HG02852 (cell line): ENCODE measurements around the gene LRRC42.
A peak's percentile ranks its signal among the peaks of the same experiment; 100 is the strongest.

ENCODE experiments used
- ATAC-seq: cut with Tn5 transposase; IDR thresholded peaks from one replicate; pipeline ENCODE4 v1.9.1; 2021; ENCODE audit warnings: mild to moderate bottlenecking, moderate library complexity; ENCODE audit not compliant: unreplicated experiment

LRRC42 gene

DNA sequence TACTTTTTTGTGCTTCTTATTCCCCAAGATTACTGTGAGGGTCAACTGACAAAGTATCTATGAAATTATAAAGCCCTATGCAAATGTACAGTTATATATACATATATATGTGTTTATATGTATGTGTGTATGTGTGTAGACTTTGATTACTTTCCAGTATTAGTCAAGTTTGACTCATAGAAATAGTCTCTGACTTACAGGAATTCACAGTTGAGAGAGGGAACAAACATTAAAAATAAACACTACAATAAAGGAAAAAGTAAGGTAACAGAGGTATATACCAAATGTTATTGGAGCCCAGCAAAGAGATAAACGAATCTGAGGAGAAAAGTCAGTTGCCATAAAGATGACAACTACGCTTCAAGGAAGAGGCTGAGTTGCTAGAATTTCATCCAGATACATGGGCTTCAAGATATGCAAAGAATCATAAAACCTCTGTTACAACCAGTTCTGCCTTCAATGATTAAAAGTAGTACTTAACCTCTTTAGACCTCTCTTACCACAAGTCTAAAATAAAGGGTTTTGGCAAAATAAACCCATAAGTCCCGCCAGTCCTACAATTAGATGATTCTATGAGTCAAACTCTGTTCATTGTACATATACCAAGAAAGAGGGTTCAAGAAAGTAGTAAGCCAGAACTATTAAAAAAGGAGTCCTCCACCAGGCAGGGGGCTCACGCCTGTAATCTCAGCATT is 7.9 kb upstream of the LRRC42 start:
- no peak for ATAC-seq

DNA sequence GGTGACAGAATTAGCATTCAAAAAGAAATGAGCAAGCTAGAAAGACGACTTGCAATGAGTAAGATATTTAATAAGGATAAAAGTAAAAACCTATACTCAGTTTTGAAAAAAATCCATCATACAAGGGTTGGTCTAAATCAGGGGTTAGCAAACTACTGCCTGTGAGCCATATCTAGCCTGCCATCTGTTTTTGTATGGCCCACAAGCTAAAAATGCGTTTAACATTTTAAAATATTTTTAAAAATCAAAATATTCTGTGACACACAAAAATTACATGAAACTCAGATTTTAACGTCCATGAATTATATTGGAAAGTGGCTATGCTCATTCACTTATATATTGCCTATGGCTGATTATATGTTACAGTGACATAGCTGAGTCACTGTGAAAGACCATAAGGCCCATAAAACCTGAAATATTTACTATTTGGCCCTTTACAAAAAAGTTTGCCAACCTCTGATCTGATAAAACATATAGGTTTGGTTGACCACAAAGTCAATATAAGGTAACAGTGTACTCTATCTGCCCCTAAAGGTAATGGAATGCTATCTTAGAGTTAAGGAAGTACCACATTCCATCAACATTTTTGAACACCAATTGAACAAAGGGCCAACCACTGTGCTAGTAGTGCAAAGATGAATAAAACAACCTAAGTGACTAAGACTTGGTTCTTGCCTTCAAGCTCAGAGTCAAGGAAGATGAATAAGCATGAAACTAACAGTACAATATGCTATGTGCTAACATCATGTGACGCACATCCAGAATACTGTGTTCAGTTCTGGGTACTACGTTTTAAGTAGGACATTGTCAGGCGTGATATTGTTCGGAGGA is 3.8 kb upstream of the LRRC42 start:
- no peak for ATAC-seq

- ATAC-seq, result no peak
Measured at GRCh38 chr1:53943090-53943489, 3.1 kb upstream of the LRRC42 start.

DNA sequence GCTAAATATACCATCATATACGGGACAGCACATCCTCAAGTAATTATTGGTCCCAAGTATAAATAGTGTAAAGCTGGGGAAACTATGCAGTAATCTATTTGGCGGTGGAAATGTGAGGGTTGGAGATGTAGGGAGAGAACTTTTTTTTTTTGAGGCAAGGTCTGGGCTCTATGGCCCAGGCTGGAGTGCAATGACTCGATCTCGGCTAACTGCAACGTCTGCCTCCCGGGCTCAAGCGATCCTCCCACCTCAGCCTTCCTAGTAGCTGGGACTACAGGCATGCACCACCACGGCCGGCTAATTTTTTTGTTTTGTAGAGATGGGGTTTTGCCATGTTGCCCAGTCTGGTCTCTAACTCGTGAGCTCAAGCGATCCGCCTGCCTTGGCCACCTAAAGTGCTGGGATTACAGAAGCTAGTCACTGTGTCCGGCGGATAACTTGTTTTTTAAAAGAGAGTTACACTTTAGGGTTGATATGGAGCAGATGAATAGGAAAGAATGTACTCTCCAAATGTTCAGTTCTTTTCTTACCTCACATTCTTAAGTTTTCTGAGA is 2.6 kb upstream of the LRRC42 start:
- ATAC-seq, result no peak

DNA sequence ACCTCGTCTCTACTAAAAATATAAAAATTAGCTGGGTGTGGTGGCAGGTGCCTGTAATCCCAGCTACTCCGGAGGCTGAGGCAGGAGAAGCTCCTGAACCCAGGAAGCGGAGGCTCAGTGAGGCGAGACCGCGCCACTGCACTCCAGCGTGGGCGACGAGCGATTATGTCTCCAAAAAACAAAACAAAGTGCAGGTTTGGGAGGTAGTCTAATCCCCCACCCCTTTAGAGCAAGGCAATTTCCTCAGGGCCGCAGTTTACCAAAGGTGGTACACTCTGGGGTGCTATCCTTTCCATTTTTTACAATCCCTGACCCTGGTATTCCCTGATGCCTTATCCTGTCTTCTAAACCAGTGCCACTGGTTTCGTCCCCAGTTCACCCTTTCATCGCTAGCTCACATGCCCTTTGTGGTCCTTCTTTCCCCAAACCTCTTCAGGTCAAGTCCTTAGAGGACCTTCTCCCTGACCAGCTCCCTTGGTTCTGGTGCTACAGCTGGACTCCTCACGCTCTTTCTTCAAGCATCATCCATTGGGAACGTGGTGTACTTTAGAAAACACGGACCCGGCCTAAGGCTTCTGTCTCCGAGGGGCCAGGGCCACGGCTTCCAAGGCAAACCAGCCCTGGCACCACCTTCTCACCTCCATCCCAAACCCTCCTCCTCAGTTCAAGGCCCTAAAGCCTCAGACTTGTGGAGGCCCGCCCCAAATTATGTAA is 1.5 kb upstream of the LRRC42 start:
- ATAC-seq, result no peak

- no peak for ATAC-seq
Measured at GRCh38 chr1:53945183-53945432, 1.0 kb upstream of the LRRC42 start.

GRCh38 chr1:53945433-53946251 is 508 bp upstream of the LRRC42 start, which contains the start of gene IFT25:
Gene IFT25, minus strand, starts transcription at chr1:53945699. Its CDS starts 5,617 bp downstream, at chr1:53940082.
- ATAC-seq, result peak; percentile 62

- no peak for ATAC-seq
Measured at GRCh38 chr1:53947172-53947907, 1.2 kb downstream of the LRRC42 start.

- ATAC-seq, result no peak
Measured at GRCh38 chr1:53948291-53948690, 2.1 kb downstream of the LRRC42 start.

- no peak for ATAC-seq
Measured at GRCh38 chr1:53949023-53949990, 3.2 kb downstream of the LRRC42 start.

GRCh38 chr1:53951697-53952096 is 5.5 kb downstream of the LRRC42 start:
- ATAC-seq, result no peak

GRCh38 chr1:53954128-53954527 is 8.0 kb downstream of the LRRC42 start:
- ATAC-seq, result no peak

DNA sequence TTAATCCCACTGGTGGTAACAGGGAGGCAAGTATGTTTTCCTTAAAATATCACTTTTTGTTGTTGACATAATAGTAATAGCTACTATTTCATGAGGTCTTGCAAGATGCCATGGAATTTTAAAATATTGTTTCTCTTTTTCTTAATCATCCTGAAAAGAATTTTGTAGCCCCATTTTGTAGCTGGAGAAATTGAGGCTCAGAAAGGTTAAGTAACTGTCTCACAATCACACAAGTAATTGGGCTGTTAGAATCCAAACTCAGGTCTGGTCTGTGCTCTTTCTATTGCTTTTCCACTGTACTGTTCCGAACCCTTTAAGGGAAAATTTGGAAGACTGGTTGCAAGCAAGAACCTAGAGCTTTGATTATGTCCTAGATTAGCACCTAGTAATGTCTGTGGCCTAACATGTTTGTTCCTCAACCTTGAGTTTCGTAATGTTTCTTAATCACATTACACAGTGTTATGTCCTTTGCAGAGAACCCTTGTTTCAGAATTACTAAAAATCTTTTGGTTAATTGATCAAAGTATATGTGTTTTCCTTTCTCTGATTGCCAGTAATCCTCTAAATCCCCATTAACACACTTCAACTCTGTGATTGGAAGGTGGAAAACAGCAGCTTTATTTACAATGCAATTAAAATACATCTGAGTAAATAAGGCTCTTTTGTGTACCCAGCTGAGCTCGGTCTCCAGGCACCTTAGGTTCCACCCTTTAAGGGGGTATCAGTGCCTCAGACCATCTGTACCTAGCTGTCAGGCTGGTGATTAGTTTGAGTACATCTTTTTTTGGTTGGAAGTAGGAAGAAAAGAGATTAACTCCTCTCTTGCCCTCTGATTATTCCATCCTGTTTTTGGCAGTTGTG is 10.4 kb downstream of the LRRC42 start:
- no peak for ATAC-seq

- ATAC-seq, result no peak
Measured at GRCh38 chr1:53957194-53957818, 11.2 kb downstream of the LRRC42 start.

DNA sequence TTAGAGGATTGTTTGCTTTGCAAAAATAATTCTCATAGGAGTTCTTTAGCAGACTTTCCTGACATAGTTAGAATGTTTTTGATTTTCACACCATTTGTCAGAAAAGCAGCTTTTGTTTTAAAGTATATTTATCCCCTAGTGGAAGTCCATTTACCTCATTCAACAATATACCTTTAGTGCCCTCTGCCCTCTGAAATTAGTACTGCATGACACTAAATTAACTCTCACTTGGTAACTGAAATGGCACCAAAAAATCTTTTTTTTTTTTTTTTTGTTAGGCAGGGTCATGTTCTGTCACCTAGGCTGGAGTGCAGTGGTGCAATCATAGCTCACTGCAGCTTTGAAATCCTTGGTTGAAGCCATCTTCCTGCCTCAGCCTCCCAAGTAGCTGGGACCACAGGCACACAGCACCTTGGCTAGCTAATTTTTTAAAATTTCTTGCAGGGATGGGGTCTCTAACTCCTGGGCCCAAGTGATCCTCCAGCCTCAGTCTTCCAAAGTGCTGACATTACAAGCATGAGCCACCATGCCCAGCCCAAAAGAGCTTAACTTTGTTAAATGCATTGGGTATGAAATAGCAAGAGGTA is 13.6 kb downstream of the LRRC42 start:
- ATAC-seq, result no peak

DNA sequence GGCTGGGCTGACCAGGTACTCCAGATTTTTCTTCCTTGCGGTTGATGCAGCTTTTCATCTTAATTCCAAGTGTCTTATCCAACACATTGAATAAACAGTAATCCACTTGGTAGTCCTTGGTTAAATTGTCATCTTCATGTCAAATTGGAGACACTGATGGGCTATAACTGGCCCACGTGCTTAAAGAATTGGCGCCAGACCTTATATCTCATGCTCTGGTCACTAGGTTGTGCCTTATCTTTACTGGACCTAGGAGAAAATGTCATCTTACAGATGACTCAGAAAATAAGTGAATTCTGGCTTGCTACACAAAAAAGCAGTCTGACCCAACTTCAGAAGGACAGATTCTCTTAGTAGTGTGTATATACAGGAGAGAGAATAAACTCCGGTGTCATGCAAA is 16.2 kb downstream of the LRRC42 start:
- no peak for ATAC-seq

DNA sequence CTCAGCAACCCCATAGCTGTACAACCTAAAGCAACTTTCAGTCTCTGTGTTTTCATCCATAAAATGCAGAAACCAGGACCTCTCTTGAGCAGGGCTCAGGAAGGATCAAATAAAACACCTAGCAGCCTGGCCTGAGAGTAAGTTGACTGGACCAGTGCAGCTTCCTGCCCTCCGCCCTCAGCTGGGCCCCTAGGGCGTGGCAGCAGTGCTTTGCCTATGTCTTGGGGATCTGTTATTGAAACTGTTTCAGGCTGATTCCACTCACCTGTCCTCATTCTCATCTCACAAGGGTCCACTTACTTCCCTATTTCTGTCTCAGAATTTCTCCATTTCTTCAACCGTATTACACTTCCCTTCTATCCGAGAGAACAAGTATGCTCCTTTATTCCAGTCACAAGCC is 17.3 kb downstream of the LRRC42 start:
- ATAC-seq, result no peak
